ENCODE data around the gene GEMIN2.

GRCh38 chr14:39185256-39186049, 71.3 kb downstream of the GEMIN2 start:
- TF ChIP-seq EZH2phosphoT487 (IDR thresholded peaks at IDR 0.05; ENCODE audit: borderline replicate concordance, low read length), result no peak
- TF ChIP-seq, protein P1, sequence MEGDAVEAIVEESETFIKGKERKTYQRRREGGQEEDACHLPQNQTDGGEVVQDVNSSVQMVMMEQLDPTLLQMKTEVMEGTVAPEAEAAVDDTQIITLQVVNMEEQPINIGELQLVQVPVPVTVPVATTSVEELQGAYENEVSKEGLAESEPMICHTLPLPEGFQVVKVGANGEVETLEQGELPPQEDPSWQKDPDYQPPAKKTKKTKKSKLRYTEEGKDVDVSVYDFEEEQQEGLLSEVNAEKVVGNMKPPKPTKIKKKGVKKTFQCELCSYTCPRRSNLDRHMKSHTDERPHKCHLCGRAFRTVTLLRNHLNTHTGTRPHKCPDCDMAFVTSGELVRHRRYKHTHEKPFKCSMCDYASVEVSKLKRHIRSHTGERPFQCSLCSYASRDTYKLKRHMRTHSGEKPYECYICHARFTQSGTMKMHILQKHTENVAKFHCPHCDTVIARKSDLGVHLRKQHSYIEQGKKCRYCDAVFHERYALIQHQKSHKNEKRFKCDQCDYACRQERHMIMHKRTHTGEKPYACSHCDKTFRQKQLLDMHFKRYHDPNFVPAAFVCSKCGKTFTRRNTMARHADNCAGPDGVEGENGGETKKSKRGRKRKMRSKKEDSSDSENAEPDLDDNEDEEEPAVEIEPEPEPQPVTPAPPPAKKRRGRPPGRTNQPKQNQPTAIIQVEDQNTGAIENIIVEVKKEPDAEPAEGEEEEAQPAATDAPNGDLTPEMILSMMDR (IDR thresholded peaks at IDR 0.05; ENCODE audit: low read depth, low read length, poor library complexity, severe bottlenecking), result no peak

Data from DOHH2 (cell line).